Measurements from ENCODE around the gene RFTN1. TPM values are rescaled to one million over a fixed set of nuclear protein-coding genes. Genes with fewer than 3 reads are reported as not detected.

RFTN1 gene
- total RNA-seq, 3 donors from 2014 or later (not counting 1 experiment from before 2014, with no cell fraction given): 112 to 135 (median 115) TPM

DNA sequence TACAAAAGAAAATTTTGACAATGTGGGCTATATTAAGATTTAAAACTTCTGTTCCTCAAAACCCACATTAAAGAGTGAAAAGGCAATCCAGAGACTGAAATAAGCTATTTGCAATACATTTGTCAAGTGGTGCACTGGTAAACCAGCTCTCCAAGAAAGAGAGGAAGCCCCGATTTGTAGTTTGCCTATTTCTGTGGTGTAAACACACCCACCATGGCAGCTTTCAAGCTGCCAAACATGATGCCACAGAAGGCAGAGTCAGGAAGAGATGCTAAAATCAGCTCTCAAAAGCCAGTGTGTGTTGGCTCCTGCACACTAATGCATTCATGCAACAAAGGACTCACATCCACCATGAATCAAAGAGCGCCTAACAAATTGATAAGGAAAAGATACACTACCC lies 17.5 kb downstream of the RFTN1 start:
- Histone ChIP-seq H3K27ac (ENCODE audit: low read length) (peak overlapping the region; percentile 26), H3K4me1 (ENCODE audit: control insufficient read depth, insufficient read depth, low read length) (peaks cover 51% of the 10 kb centered on the region), H3K36me3 (ENCODE audit: control insufficient read depth, insufficient read depth, low read length) (peaks cover 24% of the 10 kb centered on the region), H3K27me3 (ENCODE audit: control insufficient read depth, insufficient read depth, low read length) (no peaks in the 10 kb centered on the region), H3K9me3 (ENCODE audit: control insufficient read depth, insufficient read depth, low read length) (no peaks in the 10 kb centered on the region), H3K4me3 (ENCODE audit: low read length) (no peak overlapping the region)
- peaks cover 69 to 73% of the 10 kb centered on the region in 2 donors for H3K4me1 Mint-ChIP-seq
- peaks cover 10% of the 10 kb centered on the region for H3K36me3 Mint-ChIP-seq
- H3K27ac Mint-ChIP-seq: peak overlapping the region; percentile 80 to 84
- DNase-seq: peak in 1 of 2 donors; percentile 52
- peak; percentile 14 to 25 (median 23) for ATAC-seq
- H3K27me3 Mint-ChIP-seq (ENCODE audit: low read depth in 2 of 2): no peaks in the 10 kb centered on the region
- 53% methylated on average over 2 of the region's 2 CpGs for WGBS (ENCODE audit: insufficient coverage)
- H3K9me3 Mint-ChIP-seq: no peaks in the 10 kb centered on the region
- no peak for TF ChIP-seq CTCF (IDR thresholded peaks at IDR 0.05)
- H3K4me3 Mint-ChIP-seq: peak overlapping the region; percentile 80
- intact Hi-C loops (cut with micrococcal nuclease): loop anchor here (5.0 kb wide), 1 partner anchor 34 kb away; no protein-coding TSS in a partner anchor

GRCh38 chr3:16494814-16495431 lies 18.6 kb downstream of the RFTN1 start:
- no peak for TF ChIP-seq CTCF (IDR thresholded peaks at IDR 0.05)
- H3K4me1 Mint-ChIP-seq: peaks cover 69 to 73% of the 10 kb centered on the region in 2 donors
- DNase-seq: no peak
- H3K9me3 Mint-ChIP-seq: no peaks in the 10 kb centered on the region
- Histone ChIP-seq H3K4me3 (ENCODE audit: low read length) (no peak overlapping the region), H3K27ac (ENCODE audit: low read length) (no peak overlapping the region), H3K36me3 (ENCODE audit: control insufficient read depth, insufficient read depth, low read length) (peaks cover 20% of the 10 kb centered on the region), H3K4me1 (ENCODE audit: control insufficient read depth, insufficient read depth, low read length) (peaks cover 51% of the 10 kb centered on the region), H3K27me3 (ENCODE audit: control insufficient read depth, insufficient read depth, low read length) (no peaks in the 10 kb centered on the region), H3K9me3 (ENCODE audit: control insufficient read depth, insufficient read depth, low read length) (no peaks in the 10 kb centered on the region)
- 41% methylated on average over 9 of the region's 9 CpGs for WGBS (ENCODE audit: insufficient coverage)
- intact Hi-C loops (cut with micrococcal nuclease): loop anchor here (2.0 to 5.0 kb wide), 3 partner anchors 16 to 52 kb away; no protein-coding TSS in a partner anchor
- peaks cover 1% of the 10 kb centered on the region for H3K36me3 Mint-ChIP-seq
- H3K27me3 Mint-ChIP-seq (ENCODE audit: low read depth in 2 of 2): no peaks in the 10 kb centered on the region
- peak overlapping the region; percentile 80 to 84 for H3K27ac Mint-ChIP-seq
- peak in 2 of 3 donors; percentile 30 to 47 for ATAC-seq
- H3K4me3 Mint-ChIP-seq: peak overlapping the region; percentile 80

GRCh38 chr3:16494094-16494493 lies 19.4 kb downstream of the RFTN1 start:
- Mint-ChIP-seq H3K9me3 (no peaks in the 10 kb centered on the region), H3K27me3 (ENCODE audit: low read depth in 2 of 2) (no peaks in the 10 kb centered on the region), H3K27ac (peak overlapping the region; percentile 80 to 84), H3K36me3 (no peaks in the 10 kb centered on the region), H3K4me1 (peaks cover 66 to 74% of the 10 kb centered on the region in 2 donors), H3K4me3 (peak overlapping the region; percentile 80)
- Histone ChIP-seq H3K36me3 (ENCODE audit: control insufficient read depth, insufficient read depth, low read length) (peaks cover 25% of the 10 kb centered on the region), H3K9me3 (ENCODE audit: control insufficient read depth, insufficient read depth, low read length) (no peaks in the 10 kb centered on the region), H3K27ac (ENCODE audit: low read length) (peak overlapping the region; percentile 14), H3K4me3 (ENCODE audit: low read length) (no peak overlapping the region), H3K27me3 (ENCODE audit: control insufficient read depth, insufficient read depth, low read length) (no peaks in the 10 kb centered on the region), H3K4me1 (ENCODE audit: control insufficient read depth, insufficient read depth, low read length) (peaks cover 45% of the 10 kb centered on the region)
- no peak for TF ChIP-seq CTCF (IDR thresholded peaks at IDR 0.05)
- DNase-seq: no peak
- WGBS (ENCODE audit: insufficient coverage): 70% methylated on average over 2 of the region's 5 CpGs
- peak; percentile 69 to 74 (median 72) for ATAC-seq
- intact Hi-C loops (cut with micrococcal nuclease): loop anchor here (2.0 kb wide), 2 partner anchors 17 to 53 kb away; no protein-coding TSS in a partner anchor
